ENCODE data around the gene ROR2.

Gene ROR2

DNA sequence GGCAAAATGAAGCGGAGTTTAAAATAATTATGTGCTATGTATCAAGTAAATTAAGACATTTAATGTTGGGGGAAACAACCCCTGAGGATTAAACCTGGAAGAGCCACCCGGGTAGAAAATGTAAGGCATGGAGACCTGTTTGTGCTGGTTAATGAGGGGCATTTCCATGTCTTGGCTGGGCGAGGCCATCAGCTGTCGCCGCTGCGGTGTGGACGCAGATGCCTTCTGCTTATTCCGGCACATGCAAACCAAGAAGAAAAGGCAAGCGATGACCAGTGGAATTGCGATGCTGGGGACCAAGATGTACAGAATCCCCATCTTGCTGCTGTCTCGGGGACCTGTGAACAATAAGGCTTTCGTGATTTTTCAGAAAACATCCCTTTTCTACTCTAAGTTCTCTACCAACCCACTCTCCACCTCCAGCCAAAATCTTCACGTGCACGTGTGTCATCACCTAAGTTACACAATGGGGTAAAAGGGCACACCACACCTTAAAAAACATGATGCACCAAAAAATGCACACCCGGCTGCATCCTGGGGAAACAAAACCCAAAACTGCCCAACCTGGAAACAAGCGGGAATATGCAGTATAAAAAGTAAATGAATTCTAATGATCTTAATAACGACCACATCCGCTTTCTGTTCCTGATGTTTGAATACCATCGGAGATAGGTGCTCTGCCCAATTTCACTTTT, 223.5 kb downstream of the ROR2 start:
- in situ Hi-C loops (cut with MboI; ENCODE audit: low sequenced_read_pairs) = no loop called here

- in situ Hi-C loops (cut with MboI; ENCODE audit: low sequenced_read_pairs) = no loop called here
These were observed 224.4 kb downstream of the ROR2 start for GRCh38 chr9:91725651-91726050.

DNA sequence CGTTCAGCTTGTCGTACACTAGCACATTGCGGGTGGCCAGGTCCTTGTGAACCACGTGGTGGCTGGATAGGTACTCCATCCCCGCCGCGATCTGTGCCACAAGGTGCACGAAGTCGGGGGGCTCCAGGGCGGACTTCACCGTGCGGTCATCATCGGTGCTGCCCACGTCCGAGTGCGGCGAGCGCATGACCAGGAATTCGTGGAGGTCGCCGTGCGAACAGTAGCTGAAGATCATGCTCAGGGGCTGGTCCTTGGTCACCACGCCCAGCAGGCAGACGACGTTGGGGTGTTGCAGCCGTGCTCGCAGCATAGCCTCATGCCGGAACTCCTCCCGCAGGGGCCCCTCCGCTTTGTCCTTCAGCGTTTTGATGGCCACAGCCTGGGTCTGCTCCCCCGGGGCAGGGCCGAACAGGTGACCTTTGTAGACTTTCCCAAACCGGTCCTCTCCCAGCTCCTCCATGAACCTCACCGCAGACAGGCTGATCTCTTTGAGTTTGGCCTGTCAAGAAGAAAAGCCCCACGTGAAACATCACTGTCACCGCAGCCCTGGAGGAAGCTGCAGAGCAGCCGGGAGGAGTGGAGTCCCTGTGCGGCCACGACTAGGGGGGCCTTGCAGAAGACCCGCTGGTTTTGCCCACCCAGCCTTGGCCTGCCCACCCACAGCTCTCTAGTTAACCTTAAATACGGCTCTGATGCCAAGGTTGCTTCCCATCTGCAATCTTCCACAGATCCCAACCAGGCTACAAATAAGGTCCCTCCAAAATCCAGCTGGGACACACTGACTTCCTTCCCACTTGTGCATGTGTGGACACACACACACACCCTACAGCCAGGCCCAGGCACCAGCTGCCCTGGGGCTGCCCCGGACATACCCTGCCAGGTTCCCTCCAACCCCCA, 225.2 kb downstream of the ROR2 start:
- in situ Hi-C loops (cut with MboI; ENCODE audit: low sequenced_read_pairs) = no loop called here

- in situ Hi-C loops (cut with MboI; ENCODE audit: low sequenced_read_pairs) = no loop called here
These were observed 226.0 kb downstream of the ROR2 start for GRCh38 chr9:91724068-91724440.

- in situ Hi-C loops (cut with MboI; ENCODE audit: low sequenced_read_pairs) = no loop called here
These were observed 226.5 kb downstream of the ROR2 start for GRCh38 chr9:91723420-91724067.

- in situ Hi-C loops (cut with MboI; ENCODE audit: low sequenced_read_pairs) = no loop called here
These were observed 229.0 kb downstream of the ROR2 start for GRCh38 chr9:91720751-91721705.

DNA sequence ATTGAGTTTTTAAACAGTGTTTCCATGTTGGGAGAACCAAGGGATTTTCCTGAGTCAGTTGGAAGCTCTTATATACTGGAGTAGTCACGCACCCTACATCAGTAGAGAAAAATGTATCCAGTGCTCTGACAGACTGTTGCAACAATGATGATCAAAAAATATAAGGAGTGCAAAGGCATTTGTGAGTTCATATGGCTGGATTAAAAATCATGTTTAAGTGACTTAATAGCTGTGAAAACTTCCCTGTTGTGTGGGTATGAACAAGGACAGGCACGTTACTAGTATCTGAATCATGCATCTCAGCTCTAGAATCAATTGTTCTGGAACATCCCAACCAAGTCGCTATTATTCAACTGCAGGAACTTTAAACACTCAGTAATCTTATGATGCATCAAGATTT, 229.7 kb downstream of the ROR2 start:
- in situ Hi-C loops (cut with MboI; ENCODE audit: low sequenced_read_pairs) = no loop called here

GRCh38 chr9:91718071-91718470, 232.0 kb downstream of the ROR2 start:
- in situ Hi-C loops (cut with MboI; ENCODE audit: low sequenced_read_pairs) = no loop called here

GRCh38 chr9:91716815-91717214, 233.2 kb downstream of the ROR2 start:
- in situ Hi-C loops (cut with MboI; ENCODE audit: low sequenced_read_pairs) = no loop called here

DNA sequence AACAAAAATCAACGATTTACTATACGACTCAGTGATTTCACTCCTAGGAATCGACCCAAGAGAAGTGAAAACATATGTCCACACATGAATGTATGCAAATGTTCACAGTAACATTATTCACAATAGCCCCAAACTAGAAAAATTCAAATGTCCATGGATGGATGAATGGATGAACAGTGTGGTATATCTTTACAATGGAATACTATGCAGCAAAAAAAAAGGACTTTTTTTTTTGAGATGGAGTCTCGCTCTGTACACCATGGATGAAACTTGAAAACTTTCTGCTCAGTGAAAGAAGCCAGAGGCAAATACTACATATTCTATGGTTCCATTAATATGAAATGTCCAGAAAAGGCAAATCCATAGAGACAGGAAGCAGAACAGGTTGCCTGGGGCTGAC, 233.8 kb downstream of the ROR2 start:
- in situ Hi-C loops (cut with MboI; ENCODE audit: low sequenced_read_pairs) = no loop called here

DNA sequence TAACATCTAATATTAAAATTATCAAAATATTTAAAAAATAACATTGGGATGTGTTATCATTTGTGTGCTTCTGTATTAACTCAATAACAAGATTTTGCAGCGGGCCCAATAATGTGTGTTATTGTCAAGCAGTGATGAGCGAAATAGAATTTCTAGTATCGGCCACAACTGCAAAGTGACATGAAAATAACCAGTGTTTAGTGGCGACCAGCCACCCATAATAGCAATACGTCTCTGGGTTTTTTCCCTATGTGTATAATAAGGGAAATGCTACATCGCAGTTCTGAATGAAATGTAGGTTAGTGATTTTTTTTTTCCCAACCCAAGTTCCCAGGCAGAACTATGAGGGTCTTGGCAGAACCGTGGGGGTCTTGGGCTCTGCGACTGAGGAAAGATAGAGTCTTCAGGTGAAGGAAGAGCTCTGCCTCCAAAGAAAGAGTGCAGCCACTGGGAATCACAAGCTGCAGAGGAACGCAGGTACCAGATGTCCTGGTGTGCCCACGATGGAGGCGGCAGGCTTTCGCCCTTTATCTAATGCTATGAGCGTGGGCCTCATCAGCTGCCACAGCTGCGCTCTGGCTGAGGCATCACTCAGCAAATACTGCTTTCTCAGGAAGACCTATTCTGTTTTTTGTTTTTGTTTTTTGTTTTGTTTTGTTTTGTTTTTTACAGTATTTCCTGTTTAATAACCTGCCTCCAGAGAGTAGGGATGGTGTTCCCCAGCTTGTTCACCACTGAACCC, 235.0 kb downstream of the ROR2 start:
- in situ Hi-C loops (cut with MboI; ENCODE audit: low sequenced_read_pairs) = no loop called here

DNA sequence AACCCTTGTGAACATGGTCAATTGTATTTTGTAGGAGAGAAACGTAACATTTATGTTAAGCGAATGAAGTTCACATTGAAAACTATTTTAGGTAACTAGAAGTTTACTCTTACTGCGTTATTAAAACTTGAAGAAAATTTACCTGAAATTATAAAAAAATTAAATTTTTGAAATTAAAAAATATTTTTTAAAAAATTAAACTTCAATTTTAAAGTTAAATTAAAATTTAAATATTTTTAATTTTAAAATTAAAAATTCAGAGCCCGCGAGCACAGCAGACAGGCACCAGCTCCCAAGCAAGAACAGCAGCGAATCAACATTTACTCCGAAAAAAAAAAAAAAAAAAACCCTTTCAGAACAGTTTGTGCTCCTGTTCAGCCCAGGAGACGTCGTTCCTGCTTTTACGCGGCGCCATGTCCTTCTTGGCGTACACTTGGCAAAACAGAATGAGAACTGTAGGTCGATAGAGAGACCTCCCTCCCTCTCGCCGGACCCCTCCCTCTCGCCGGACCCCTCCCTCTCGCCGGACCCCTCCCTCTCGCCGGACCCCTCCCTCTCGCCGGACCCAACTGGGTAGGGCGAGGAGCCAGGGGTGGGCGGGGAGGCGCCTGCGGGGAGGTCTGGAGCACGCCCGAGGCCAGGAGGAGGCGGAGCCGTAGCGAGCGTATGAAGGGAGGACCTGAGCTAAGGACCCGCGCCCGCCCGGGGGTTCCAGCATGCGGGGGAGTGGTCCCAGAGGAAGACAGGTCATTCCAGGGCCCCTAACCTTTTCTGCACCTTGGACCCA, 235.8 kb downstream of the ROR2 start:
- in situ Hi-C loops (cut with MboI; ENCODE audit: low sequenced_read_pairs) = no loop called here

DNA sequence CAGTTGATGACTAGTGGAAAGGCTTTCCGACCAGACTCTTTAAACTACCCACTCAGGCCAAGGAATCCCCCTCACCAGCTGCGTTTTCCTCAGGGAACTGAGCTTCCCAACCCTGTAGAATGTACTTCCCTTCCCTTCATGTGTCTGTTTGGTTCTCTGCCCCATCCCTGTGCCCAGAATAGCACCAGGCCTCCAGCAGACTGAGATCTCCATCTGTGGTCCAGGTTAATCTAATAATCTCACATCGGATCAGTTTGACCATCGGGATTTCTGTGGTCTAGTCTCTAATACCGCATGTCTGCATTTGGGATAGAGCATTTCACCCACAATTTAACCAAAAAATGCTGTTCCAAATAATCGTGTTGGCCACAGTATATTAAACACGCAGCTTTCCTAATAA, 237.2 kb downstream of the ROR2 start:
- in situ Hi-C loops (cut with MboI; ENCODE audit: low sequenced_read_pairs) = no loop called here

DNA sequence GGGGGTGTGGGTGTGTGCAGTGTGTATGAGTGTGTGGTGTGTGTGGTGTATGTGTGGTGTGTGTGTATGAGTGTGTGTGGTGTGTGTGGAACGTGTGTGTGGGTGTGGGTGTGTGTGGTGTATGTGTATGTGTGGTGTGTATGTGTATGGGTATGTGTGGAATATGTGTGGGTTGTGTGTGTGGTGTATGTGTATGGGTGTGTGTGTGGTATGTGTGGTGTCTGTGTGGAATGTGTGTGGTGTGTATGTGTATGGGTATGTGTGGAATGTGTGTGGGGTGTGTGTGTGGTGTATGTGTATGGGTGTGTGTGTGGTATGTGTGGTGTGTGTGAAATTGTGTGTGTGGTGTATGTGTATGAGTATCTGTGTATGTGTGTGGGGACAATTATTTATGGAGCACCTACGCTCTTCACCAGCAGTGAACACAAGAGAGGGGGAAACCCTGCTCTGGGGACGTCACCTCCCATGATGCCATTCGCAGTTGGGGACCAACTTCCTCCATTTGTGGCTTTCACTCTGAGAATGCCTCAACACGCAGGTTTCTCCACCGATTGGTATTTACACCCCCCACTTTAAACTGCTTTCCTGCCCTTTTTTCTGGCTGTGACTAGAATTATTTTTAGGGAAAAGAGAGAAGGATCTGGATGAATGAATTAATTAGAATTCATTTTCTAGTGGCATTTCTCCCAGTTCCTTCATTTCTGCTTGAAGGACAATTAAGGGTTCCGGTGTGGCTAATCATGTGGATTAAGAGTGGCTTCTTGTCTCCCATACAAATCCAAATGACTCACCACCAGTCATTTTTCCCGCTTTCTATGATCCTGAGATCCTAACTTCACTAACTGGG, 238.1 kb downstream of the ROR2 start:
- in situ Hi-C loops (cut with MboI; ENCODE audit: low sequenced_read_pairs) = no loop called here

DNA sequence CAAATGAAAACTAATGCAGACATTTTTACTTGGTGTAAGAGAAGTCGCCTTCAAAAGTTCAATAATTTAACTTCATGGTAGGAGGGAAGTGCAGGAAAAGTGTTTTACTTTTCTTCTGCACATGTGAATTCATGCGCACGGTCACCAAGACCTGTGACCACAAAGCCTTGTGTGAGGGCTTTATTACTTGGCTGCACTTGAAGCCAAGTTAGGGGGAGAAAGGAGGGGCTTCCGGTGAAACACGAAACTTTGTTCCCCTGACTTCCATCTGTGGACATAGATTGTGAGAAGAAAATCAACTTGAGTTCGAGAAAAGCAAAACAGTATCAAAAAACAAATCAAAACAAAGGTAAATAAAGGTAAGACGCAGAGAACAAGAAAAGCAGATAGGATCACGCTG, 239.9 kb downstream of the ROR2 start:
- in situ Hi-C loops (cut with MboI; ENCODE audit: low sequenced_read_pairs) = no loop called here

DNA sequence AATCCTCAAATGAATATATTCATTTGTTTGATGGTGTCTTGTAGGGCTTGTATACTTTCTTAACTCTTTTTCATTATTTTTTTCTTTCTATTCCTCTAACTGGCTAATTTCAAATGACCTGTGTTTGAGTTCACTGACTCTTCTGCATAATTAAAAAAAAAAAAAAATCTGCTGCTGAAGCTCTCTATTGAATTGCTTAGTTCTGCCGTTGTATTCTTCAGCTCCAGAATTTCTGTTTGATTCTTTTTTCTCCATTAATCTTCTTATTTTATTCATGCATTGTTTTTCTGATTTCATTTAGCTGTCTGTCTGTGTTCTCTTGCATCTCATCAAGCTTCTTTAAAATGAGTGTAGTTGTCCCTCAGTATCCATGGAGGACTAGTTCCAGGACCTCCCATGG, 244.6 kb downstream of the ROR2 start:
- in situ Hi-C loops (cut with MboI; ENCODE audit: low sequenced_read_pairs) = no loop called here

GRCh38 chr9:91700475-91700874, 249.6 kb downstream of the ROR2 start:
- in situ Hi-C loops (cut with MboI; ENCODE audit: low sequenced_read_pairs) = no loop called here

GRCh38 chr9:91698266-91698665, 251.8 kb downstream of the ROR2 start:
- in situ Hi-C loops (cut with MboI; ENCODE audit: low sequenced_read_pairs) = loop anchor here (25.0 kb wide), 1 partner anchor 661 kb away; no protein-coding TSS in a partner anchor
